HG02885 (cell line): ENCODE data around the gene GNAI2.
"Not testable (repeated sequence)": the region's sequence is repeated elsewhere in the genome, so short reads cannot be mapped to it uniquely, and the experiment has no call there.

Experiments
- ATAC-seq: cut with Tn5 transposase; IDR thresholded peaks from one replicate; pipeline ENCODE4 v1.9.1; 2021; ENCODE audit warnings: mild to moderate bottlenecking; ENCODE audit not compliant: unreplicated experiment, poor library complexity

GNAI2 gene

GRCh38 chr3:50260942-50261441 lies 25.0 kb downstream of the GNAI2 start:
- ATAC-seq = no peak

- ATAC-seq = no peak
These were observed 25.5 kb downstream of the GNAI2 start for GRCh38 chr3:50261505-50261904.

DNA sequence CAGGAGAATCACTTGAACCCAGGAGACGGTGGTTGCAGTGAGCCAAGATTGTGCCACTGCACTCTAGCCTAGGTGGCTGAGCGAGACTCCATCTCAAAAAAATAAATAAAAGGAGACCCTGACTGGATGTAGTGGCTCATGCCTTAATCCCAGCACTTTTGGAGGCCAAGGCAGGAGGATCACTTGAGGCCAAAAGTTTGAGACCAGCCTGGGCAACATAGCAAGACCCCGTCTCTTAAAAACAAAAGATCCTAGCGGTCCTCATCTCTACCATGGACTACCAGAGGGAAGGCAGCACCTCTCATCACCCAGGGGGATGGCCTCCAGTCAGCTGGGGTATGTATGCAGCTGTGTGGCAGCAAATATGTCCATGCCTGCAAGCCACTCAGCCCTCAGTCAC lies 26.2 kb downstream of the GNAI2 start:
- not testable (repeated sequence) for ATAC-seq

DNA sequence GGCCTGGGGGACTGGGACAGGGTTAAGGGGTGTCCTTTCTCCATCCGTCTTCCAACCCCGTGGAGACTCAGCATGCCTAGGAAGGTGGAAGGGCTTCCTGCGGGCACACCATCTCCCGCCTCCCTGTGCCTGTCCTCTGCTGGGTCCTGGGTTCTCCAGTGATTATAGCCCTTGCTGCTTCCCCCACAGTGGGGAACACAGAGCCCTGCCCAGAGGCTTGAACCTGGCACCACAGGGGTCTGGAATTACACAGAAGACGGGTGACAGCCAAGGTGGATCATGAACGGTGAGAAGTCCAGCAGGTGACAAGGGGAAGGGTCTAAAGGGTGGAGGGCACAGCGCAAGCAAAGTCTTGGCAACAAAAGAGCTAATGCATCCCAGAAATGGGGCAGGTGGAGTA lies 26.8 kb downstream of the GNAI2 start:
- ATAC-seq = no peak

GRCh38 chr3:50263478-50264382 lies 27.7 kb downstream of the GNAI2 start:
- no peak for ATAC-seq

GRCh38 chr3:50264383-50264963 lies 28.5 kb downstream of the GNAI2 start:
- no peak for ATAC-seq

DNA sequence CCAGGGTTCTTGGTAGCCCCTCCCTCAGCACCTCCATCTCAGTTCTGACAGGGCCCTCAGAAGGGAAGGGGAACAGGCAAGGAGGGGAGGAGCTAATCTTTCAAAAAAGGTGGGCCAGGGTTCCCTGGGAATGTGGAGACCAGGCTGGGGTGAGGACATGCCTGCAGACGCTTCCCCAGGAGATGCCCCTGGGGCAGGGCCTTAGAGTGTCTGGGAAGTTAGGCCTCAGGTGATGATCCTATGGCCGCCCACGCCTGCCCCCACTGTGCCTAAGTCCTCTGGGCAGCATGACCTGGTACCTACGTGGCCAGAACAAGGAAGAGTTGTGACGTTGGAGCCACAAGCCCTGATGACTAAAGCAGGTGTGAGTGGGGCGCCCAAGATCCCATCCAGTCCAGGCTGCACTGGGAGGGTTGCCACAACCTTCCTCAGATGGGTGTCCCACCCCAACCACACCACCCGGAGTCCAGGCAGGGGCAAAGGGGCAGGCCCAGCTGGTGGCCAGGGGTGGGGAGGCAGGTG lies 29.0 kb downstream of the GNAI2 start:
- ATAC-seq = no peak

GRCh38 chr3:50265571-50265970 lies 29.6 kb downstream of the GNAI2 start:
- no peak for ATAC-seq

DNA sequence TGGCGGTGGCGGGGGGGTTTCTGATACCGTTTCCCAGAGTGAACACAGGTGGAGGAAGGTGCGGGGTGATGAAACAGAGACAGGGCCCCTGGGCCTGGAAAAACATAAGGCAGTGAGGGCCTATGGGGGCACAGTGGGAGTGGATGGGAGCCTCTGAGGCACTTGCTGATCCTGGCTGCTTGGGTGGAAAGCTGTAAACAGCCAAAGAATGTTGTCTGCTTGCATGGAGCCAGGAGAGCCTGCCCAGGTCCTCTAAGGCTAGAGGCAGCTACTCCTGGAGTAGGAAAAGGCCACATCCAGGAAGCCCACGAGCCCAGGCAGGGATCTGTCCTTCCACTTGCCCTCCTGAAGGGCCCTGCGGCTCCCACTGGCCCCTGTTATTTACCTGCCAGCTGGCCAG lies 30.0 kb downstream of the GNAI2 start:
- ATAC-seq = no peak

DNA sequence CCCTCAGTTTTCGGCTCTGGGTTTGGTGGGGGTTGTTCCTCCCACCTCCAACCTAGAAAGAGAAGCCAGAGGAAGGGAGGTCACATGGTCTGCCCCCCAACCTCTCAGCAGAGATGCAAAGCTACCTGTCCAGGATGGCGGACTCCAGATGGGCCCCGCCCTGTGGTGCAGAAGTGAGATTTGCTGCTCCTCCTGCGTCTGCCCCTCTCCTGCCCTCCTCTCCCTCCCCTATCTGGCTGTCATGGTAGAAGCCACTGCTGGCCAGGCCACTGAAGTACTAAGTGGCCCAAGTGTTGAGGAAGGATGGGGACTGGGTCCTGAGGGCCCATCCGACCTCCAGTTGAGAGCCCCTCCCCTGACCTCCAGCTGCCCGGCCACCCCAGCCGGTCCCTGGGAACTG lies 30.8 kb downstream of the GNAI2 start:
- no peak for ATAC-seq

DNA sequence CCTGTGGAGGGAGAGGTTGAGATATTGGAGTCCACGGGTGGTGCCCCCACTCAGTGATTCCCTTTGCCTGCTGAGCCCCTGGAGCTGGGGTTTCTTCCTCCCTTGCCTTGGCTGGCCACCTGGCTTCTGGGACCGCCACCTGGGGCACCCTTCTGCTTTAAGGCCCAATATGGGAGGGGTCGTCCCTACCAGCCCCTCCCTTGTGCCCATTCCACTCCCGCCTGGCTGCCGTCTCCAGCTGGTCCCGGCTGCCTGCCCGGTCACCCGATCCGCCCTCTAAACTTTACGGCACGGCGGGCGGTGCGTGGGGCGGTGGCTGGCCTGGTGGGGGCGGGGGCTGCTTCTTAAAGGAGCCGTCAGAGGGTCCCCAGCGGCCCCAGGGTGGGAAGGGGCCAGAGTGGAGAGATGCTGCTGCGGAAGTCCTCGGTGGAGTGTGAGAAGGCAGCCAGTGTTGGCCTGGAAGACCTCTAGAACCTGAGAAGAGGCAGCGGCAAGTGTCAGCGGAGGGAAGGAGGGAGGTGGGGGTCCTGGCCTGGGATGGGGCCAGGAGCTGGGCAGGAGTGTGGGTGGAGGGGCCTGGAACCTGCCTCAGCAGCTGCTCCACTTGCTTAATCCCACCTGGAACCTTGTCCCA lies 31.4 kb downstream of the GNAI2 start:
- ATAC-seq = no peak

DNA sequence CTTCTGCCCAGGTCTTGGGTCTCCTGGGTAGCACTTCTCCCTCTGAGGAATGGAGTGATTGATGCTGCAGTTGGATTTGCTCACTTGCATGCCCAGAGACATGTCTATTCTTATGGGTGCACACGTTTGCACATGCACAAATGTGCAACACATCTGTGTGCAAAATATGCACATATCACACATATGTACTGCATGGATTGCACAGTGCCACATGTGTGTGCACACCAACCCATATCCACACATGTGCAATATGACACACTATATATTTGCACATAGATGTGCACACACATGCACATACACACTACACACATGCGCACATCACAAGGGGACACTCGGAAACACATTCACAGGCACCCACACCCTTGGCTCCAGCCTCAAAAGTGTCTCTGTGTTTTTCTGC lies 32.3 kb downstream of the GNAI2 start:
- no peak for ATAC-seq

DNA sequence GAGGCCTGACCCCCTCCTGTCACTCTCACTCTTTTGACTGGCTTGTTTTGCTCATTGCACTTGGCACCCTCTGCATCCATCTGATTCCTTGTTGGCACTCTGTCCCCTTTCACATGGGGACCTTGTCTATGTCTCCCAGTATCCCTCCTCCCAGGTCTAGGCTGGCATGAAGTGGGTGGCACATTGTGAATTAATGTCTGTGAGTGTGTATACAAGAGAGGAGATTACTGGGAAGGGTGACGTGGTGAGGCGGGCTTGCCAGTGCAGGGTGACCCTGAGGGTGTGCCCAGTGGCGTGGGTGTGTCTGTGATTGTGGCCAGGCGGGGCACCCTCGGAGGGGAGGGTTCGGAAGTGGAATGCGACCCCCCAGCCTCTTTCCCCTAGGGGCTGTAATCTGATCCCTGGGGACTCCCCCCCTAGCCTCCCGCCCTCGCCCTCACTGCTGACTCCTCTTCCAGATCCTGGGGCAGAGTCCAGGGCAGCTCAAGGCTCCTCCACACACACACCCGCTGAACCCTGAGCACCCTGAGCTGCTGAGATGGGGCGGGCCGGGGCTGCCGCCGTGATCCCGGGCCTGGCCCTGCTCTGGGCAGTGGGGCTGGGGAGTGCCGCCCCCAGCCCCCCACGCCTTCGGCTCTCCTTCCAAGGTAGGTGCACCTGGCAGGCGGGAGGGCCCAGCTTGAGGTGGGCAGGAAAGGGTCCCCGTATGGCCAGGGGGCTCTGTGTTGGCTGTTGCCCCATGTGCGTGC lies 32.9 kb downstream of the GNAI2 start, which contains the start of gene SEMA3B:
Gene SEMA3B (plus strand): TSS at position 445 of the 749 bp plus-strand sequence. CDS start 94 bp downstream, at position 539.
- ATAC-seq = no peak

GRCh38 chr3:50269460-50269859 lies 33.5 kb downstream of the GNAI2 start:
- ATAC-seq = no peak

DNA sequence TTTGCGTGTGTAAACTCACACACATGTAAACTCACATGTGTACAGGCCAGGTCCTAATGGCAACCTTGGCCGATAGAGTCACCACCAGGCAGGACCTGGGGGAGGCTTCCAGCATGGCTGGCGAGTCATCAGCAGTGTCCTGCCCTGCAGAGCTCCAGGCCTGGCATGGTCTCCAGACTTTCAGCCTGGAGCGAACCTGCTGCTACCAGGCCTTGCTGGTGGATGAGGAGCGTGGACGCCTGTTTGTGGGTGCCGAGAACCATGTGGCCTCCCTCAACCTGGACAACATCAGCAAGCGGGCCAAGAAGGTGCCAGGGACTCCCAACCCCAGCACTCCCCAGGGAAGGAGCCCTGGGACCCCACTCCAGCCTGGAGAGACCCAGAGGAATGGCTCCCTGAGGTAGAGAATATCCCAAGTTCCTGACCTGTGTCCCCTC lies 34.0 kb downstream of the GNAI2 start:
- ATAC-seq = no peak

- ATAC-seq = no peak
These were observed 34.6 kb downstream of the GNAI2 start for GRCh38 chr3:50270422-50271224.

DNA sequence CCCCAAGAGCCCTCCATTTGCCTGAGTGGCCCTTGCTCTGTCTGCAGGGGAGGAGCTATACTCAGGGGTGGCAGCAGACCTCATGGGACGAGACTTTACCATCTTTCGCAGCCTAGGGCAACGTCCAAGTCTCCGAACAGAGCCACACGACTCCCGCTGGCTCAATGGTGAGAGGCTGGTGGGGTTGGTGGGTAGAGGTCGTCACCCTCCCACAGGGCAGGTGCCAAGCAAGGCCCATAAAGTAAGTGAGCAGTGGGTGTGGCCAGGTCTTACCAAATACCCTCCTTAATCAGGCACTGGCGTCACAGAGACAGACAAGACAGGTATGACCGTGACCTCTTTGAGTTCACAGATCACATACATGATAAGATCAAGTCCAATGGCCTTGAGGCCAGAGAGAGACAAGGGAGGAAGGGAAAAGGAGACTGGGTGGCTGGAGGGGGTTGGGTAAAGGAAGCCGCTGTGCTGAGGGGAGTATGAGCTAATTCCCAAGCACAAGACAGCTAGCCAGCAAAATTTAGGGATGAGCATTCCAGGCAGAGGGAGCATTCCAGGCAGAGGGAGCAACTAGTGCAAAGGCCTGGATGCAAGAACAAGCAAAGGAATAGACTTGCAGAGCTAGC lies 35.4 kb downstream of the GNAI2 start:
- ATAC-seq = no peak

GRCh38 chr3:50272538-50272910 lies 36.5 kb downstream of the GNAI2 start:
- not testable (repeated sequence) for ATAC-seq
